AG08396 (cell line): Measurements from ENCODE around the gene ZNHIT2.
"Not testable (repeated sequence)": the region's sequence is repeated elsewhere in the genome, so short reads cannot be mapped to it uniquely, and the experiment has no call there.

Source experiments
- DNase-seq: peaks from one replicate; pipeline ENCODE4 v3.0.0; 2012; ENCODE audit warnings: low spot score, mixed read lengths

Gene ZNHIT2

GRCh38 chr11:65119670-65119995 lies 2.1 kb upstream of the ZNHIT2 start:
- no peak for DNase-seq

DNA sequence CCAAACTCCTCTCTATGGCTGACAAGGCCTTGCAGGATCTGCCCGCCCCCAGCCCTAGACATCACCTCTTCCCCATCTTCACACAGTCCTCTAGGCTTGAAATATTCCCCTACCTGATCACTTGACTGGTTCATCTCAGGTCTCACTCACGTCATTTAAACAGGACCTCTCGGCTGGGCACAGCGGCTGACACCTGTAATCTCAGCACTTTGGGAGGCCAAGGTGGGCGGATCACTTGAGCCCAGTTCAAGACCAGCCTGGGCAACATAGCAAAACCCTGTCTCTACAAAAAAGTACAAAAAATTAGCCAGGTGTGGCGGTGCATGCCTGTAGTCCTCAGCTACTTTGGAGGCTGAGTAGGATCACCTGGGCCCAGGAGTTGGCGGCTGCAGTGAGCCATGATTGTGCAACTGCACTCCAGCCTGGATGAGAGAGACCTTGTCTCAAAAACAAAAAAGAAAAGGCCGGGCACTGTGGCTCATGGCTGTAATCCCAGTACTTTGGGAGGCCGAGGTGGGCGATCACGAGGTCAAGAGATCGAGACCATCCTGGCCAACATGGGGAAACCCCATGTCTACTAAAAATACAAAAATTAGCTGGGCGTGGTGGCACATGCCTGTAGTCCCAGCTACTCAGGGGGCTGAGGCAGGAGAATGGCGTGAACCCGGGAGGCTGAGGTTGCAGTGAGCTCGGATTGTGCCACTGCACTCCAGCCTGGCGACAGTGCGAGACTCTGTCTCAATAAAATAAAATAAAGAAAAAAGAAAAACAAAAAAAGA lies 1.6 kb upstream of the ZNHIT2 start:
- DNase-seq = not testable (repeated sequence)

- no peak for DNase-seq
Observed at GRCh38 chr11:65118097-65118837, 766 bp upstream of the ZNHIT2 start.

GRCh38 chr11:65116370-65117205 lies 913 bp downstream of the ZNHIT2 start:
- DNase-seq = peak; percentile 65

DNA sequence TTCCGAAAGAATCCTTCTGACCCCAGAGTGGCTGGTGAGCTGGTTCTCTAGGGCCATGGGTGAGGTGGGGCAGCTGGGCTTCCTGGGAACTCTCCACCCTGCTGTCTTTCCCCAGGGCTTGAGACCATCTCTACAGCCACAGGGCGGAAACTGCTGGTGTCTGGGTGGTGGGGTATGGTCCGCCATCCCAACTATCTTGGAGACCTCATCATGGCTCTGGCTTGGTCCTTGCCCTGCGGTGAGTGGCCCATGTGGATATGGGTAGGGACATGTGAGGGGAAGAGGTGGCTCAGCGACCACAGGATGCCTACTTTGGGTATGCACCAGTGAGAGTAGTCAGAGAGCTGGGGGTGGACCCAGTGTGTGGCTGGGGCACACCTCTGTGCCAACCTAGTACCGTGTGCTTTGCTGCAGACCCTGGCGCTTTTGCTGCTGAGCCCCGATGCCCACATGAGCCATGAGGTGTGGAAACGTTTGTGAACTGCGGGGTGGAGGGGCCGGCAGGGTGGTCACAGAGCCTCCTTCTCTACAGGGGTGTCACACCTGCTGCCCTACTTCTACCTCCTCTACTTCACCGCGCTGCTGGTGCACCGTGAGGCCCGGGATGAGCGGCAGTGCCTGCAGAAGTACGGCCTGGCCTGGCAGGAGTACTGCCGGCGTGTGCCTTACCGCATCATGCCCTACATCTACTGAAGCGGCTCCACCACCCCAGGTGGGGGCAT lies 2.0 kb downstream of the ZNHIT2 start:
- DNase-seq = no peak

- no peak for DNase-seq
Observed at GRCh38 chr11:65114538-65115171, 2.8 kb downstream of the ZNHIT2 start.

DNA sequence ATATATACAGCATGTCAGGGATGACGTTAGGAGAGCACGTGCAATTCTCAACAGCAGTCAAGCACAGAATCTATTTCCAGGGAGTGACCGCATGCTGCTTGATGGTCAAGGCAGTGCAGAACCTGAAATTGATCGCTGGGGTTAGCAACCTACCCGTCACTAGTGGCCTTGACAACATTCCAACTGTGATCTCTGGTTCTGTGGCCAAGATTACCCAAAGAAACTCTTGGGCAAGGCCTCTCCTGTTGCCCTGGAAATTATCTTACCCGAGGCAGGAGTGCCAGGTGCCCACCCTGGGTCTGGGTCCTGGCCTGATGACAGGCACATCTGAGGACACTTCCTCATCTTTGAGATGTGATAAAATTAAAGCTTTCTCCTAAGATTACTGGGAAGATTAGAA lies 3.7 kb downstream of the ZNHIT2 start:
- no peak for DNase-seq

DNA sequence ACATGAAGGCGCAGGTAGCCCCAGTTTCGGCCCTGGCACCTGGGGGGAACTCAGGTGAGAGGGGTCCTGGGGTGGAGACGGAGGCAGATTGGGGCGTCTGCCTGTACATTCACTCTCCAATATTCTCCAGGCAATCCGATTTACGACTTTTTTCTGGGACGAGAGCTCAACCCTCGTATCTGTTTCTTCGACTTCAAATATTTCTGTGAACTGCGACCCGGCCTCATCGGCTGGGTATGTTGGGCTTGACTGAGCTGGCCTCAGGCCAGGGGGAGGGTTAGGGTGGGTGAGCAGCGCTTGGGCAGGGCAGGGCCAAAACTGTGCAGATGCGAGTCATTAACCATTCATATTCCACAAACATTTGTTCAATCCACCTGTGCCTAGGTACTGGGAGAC lies 4.1 kb downstream of the ZNHIT2 start:
- DNase-seq = no peak

DNA sequence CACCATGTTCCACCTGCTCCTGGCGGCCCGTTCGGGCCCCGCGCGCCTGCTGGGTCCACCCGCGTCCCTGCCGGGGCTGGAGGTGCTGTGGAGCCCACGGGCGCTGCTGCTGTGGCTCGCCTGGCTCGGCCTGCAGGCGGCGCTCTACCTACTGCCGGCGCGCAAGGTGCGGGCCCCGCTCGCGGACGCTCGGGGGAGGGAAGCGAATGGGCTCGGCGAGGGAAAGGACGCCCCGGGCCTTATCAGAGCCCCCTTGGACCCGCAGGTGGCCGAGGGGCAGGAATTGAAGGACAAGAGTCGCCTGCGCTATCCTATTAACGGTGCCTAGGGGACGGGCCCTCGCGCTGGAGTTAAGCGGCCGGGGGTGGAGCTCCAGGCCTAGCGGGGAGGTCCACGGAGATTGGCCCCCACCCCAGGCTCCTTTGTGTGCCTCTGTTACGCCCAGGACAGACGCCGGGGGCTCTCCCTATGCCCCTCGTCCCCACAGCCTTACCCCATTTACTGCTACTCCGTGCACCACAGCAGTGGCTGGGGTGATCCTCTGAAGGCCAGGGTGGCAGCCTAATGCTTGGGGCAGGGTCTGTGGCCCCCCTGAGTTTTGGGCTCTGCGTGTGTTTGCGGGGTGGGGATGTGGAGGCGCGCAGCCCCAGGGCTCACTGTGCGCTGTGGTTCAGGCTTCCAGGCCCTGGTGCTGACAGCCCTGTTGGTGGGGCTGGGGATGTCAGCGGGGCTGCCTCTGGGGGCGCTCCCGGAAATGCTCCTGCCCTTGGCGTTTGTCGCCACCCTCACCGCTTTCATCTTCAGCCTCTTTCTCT lies 4.7 kb downstream of the ZNHIT2 start:
- DNase-seq = peak; percentile 80

GRCh38 chr11:65111744-65112545 lies 5.6 kb downstream of the ZNHIT2 start, which contains the start of gene TM7SF2:
TSS of gene TM7SF2 (plus strand) at chr11:65111872. CDS start at chr11:65112016, 144 bp downstream.
- peak; percentile 97 for DNase-seq

GRCh38 chr11:65111159-65111743 lies 6.2 kb downstream of the ZNHIT2 start:
- no peak for DNase-seq

- DNase-seq = peak; percentile 93
Observed at GRCh38 chr11:65110354-65110861, 7.1 kb downstream of the ZNHIT2 start.

DNA sequence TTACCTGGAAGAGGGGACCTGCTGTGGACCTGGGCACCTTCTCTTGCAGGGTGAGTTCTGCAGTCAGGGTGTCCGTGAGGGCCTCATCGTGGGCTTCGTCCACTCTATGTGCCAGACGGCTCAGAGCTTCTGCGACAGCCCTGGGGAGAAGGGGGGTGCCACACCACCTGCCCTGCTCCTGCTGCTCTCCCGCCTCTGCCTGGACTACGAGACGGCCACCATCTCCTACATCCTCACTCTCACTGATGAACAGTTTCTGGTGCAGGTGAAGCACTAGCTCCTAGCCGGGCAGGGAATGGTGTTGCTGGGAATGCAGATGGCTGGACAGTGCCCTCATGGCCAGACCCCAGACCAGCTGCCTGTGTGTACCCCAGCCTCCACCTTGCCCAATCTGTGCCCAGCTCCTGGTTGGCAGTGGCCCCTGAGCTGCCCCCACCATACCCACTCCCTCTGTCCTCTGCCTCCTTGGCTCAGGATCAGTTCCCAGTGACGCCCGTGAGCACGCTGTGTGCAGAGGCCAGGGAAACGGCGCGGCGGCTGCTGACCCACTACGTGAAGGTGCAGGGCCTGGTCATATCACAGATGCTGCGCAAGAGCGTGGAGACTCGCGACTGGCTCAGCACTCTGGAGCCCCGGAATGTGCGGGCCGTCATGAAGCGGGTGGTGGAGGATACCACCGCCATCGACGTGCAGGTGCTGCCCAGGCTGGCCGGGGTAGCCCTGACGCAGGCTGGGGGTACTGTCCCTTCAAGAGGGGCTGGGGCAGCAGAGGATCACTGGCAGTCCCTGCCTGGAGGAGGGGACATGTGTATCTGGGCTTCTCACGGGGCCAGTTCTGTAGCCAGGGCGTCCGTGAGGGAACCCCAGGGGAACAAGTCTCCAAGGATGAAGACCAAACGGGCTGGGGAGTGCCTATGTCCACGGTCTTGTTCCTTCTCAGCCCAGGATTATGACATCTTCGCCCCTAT lies 8.0 kb downstream of the ZNHIT2 start:
- DNase-seq = no peak

- no peak for DNase-seq
Observed at GRCh38 chr11:65108469-65109123, 8.9 kb downstream of the ZNHIT2 start.

DNA sequence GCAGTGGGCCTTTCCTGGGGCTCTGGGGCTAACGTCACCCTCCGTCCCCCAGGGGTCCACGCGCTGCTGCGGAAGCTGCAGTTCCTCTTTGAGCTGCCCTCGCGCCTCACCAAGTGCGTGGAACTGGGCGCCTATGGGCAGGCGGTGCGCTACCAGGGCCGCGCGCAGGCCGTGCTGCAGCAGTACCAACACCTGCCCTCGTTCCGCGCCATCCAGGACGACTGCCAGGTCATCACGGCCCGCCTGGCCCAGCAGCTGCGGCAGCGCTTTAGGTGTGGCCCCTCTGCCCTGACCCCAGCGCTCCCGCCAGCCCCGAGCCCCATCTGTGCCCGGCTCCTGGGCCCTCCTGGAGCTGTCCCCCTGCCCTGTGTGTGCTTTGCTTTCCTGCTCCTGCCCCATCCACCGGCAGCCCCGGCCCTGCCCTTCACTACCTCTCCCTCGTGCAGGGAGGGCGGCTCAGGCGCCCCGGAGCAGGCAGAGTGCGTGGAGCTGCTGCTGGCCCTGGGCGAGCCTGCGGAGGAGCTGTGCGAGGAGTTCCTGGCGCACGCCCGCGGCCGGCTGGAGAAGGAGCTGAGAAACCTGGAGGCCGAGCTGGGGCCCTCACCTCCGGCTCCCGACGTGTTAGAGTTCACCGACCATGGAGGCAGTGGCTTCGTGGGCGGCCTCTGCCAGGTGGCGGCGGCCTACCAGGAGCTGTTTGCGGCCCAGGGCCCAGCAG lies 9.6 kb downstream of the ZNHIT2 start:
- no peak for DNase-seq

DNA sequence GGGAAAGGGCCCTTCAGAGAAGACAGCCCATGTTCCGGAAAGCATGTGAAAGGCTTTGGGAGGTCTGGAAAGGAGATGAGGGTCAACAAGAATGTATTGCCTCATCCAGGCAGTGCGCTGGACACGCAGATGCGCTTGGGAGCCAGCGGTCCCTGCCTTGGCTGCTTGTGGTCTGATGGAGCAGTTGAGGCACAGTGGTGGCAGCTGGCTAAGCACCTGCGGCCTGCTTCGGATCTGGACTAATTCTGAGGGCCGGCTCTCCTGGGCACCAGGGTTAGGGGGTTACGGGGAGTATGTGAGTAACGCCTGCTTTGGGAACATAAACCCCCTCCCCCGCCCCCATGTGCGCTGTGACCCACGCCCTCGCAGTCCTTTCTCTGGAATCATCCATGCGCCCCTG lies 10.4 kb downstream of the ZNHIT2 start:
- no peak for DNase-seq

- no peak for DNase-seq
Observed at GRCh38 chr11:65104628-65105027, 12.9 kb downstream of the ZNHIT2 start.
